ENCODE measurements around the gene RGS1. TPM values are rescaled to one million over a fixed set of nuclear protein-coding genes. Genes with fewer than 3 reads are reported as not detected.

RGS1 gene
- total and polyA plus RNA-seq, 2 of the 4 experiments (the other 2 are of a cell fraction), result not detected

Other genes with a start within 250 kb of the RGS1 start
- not detected in 2 replicates for gene RGS13, start 60.4 kb downstream of the RGS1 start, total RNA-seq (2012; rRNA removed)
- gene RGS13, start 60.4 kb downstream of the RGS1 start, polyA plus RNA-seq (2012; rRNA removed), result not detected in 2 replicates
- gene RGS2, start 233.3 kb downstream of the RGS1 start, total RNA-seq (2012; rRNA removed), result 19.7 and 25.0 TPM in 2 replicates
- 13.5 and 20.7 TPM in 2 replicates for gene RGS2, start 233.3 kb downstream of the RGS1 start, polyA plus RNA-seq (2012; rRNA removed)